ENCODE measurements around the gene VPREB3. TPM values are rescaled to one million over a fixed set of nuclear protein-coding genes. Genes with fewer than 3 reads are reported as not detected.

The VPREB3 gene
- total RNA-seq, 6 donors from 2014 or later = 0.74 to 0.80 TPM; not detected in 4

GRCh38 chr22:23713696-23714595, 40.3 kb downstream of the VPREB3 start:
- 94 to 95% methylated on average over 23 to 28 of the region's 28 CpGs for whole genome bisulfite sequencing, 2 donors
- DNase-seq (peak in 1 of 2 donors; percentile 43), ATAC-seq (ENCODE audit: low FRiP score in 2 of 2) (no peak)
- Histone ChIP-seq H3K4me3 (no peak overlapping the region), H3K9me3 (no peaks in the 10 kb centered on the region), H3K27me3 (no peaks in the 10 kb centered on the region), H3K27ac (no peak overlapping the region), H3K36me3 (peaks cover 0 to 59% (median 45%) of the 10 kb centered on the region in 4 donors), H3K4me1 (peaks cover 4 to 24% (median 13%) of the 10 kb centered on the region in 4 donors)
- no peak for TF ChIP-seq CTCF (IDR thresholded peaks at IDR 0.05)
- TF ChIP-seq POLR2AphosphoS5 (IDR thresholded peaks at IDR 0.05) = no peak
- TF ChIP-seq POLR2A (IDR thresholded peaks at IDR 0.05) = no peak
- TF ChIP-seq EP300 (IDR thresholded peaks at IDR 0.05) = no peak

DNA sequence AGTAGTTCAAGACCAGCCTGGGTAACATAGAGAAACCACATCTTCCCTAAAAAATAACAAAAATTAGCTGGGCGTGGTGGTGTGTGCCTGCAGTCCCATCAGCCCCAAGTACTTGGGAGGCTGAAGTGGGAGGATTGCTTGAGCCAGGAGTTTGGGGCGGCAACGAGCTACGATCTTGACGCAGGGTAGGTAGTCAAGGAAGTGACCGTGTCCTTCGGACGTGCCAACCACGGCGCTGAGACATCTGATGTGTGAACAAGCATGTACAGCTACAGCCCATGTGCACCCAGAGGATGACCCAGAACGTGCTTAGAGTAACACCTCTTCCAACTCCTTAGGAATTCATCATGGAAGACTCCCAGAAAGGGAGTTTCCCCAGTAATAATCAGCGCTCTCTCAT, 42.0 kb downstream of the VPREB3 start:
- Histone ChIP-seq H3K36me3 (peaks cover 14 to 75% (median 58%) of the 10 kb centered on the region in 4 donors), H3K4me1 (peaks cover 4 to 20% (median 9%) of the 10 kb centered on the region in 4 donors), H3K9me3 (no peaks in the 10 kb centered on the region), H3K27ac (no peak overlapping the region), H3K27me3 (no peaks in the 10 kb centered on the region), H3K4me3 (no peak overlapping the region)
- WGBS, 2 donors = 89 to 94% methylated on average over 12 of the region's 12 CpGs
- ATAC-seq (ENCODE audit: low FRiP score in 2 of 2) (no peak), DNase-seq (no peak)
- no peak for TF ChIP-seq POLR2A (IDR thresholded peaks at IDR 0.05)

- TF ChIP-seq CTCF (IDR thresholded peaks at IDR 0.05) = no peak
- no peak for TF ChIP-seq POLR2AphosphoS5 (IDR thresholded peaks at IDR 0.05)
- no peak for TF ChIP-seq POLR2A (IDR thresholded peaks at IDR 0.05)
- TF ChIP-seq EP300 (IDR thresholded peaks at IDR 0.05) = no peak
- Histone ChIP-seq H3K36me3 (peaks cover 27 to 99% (median 68%) of the 10 kb centered on the region in 4 donors), H3K9me3 (no peaks in the 10 kb centered on the region), H3K4me3 (no peak overlapping the region), H3K27ac (no peak overlapping the region), H3K4me1 (no peaks in the 10 kb centered on the region), H3K27me3 (no peaks in the 10 kb centered on the region)
- ATAC-seq (ENCODE audit: low FRiP score in 2 of 2) = no peak
- DNase-seq = no peak
- WGBS, 2 donors = 88 to 97% methylated on average over 2 of the region's 2 CpGs
Measured at GRCh38 chr22:23709107-23709506, 45.1 kb downstream of the VPREB3 start.

DNA sequence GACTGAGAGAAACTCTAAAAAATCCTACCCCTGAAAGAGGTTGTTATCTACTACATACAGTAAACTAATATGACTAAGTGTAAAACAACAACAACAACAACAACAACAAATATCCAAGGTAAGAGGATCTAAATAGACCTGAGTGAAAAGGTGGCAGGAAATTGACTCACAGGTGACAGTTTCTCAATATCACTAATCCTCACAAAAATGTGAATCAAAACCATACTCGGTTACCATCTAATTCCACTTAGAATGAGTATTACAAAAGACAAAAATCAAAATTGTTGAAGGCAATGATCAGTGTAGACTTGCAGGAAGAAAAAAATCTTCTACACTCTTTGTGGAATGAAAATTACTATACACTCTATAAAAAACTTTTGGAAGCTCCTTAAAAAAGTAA, 46.0 kb downstream of the VPREB3 start:
- 81 to 82% methylated on average over 1 of the region's 1 CpG for WGBS, 2 donors
- Histone ChIP-seq H3K27me3 (no peaks in the 10 kb centered on the region), H3K4me1 (no peaks in the 10 kb centered on the region), H3K27ac (no peak overlapping the region), H3K9me3 (no peaks in the 10 kb centered on the region), H3K36me3 (peaks cover 27 to 99% (median 62%) of the 10 kb centered on the region in 4 donors), H3K4me3 (no peak overlapping the region)
- TF ChIP-seq EP300 (IDR thresholded peaks at IDR 0.05) = no peak
- TF ChIP-seq POLR2AphosphoS5 (IDR thresholded peaks at IDR 0.05) = no peak
- DNase-seq (no peak), ATAC-seq (ENCODE audit: low FRiP score in 2 of 2) (no peak)

DNA sequence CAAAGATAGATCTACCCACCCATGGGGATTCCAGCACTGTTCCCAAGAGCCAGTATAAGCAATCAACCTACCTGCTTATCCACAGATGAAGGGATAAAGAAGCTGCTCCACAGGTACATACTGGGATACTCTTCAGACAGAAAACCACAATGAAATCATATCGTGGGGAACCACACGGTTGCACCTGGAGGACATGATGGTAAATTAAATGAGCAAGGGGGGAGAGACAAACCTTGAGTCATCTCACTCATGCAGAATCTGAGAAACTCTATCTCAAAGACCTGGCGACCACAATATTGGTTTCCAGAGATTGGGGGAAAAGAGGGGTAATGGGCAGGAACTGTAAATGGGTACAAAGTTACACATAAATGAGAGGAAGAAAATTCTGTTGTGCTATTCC, 48.9 kb downstream of the VPREB3 start:
- Histone ChIP-seq H3K4me3 (no peak overlapping the region), H3K27ac (no peak overlapping the region), H3K9me3 (no peaks in the 10 kb centered on the region), H3K36me3 (peaks cover 29 to 94% (median 53%) of the 10 kb centered on the region in 4 donors), H3K4me1 (no peaks in the 10 kb centered on the region), H3K27me3 (no peaks in the 10 kb centered on the region)
- WGBS, 2 donors = 77 to 90% methylated on average over 3 of the region's 3 CpGs
- ATAC-seq (ENCODE audit: low FRiP score in 2 of 2) (no peak), DNase-seq (no peak)
- TF ChIP-seq POLR2A (IDR thresholded peaks at IDR 0.05) (no peak), EP300 (IDR thresholded peaks at IDR 0.05) (no peak), CTCF (IDR thresholded peaks at IDR 0.05) (no peak), POLR2AphosphoS5 (IDR thresholded peaks at IDR 0.05) (no peak)
